K562 (cell line): ENCODE data around the gene SERINC5. TPM values are rescaled to one million over a fixed set of nuclear protein-coding genes. Genes with fewer than 3 reads are reported as not detected.

Experiments used
- CBFA2T2 ChIP-seq: fragments of 450-650 bp; conservative IDR thresholded peaks from 2 replicates; pipeline ENCODE4 v1.6.1; 2017; ENCODE audit warnings: mild to moderate bottlenecking
- CC2D1A ChIP-seq: fragments of 450-650 bp; IDR thresholded peaks from 2 replicates; pipeline ENCODE4 v1.6.1; 2017; ENCODE audit warnings: mild to moderate bottlenecking
- CHD1 ChIP-seq: fragments of 200-600 bp; sonication (generic); IDR thresholded peaks from one replicate; pipeline ENCODE4 v1.6.1; 2012; ENCODE audit warnings: mild to moderate bottlenecking, moderate library complexity, low read length, inconsistent platforms
- CHD2 ChIP-seq: IDR thresholded peaks from 2 replicates; pipeline ENCODE4 v1.6.1; 2011; ENCODE audit warnings: low read depth, low read length
- DPF2 ChIP-seq: fragments of 450-650 bp; IDR thresholded peaks from 2 replicates; pipeline ENCODE4 v1.6.1; 2016
- E2F1 ChIP-seq: sonication (generic); formaldehyde crosslinking; IDR thresholded peaks from 2 replicates; pipeline ENCODE4 v1.8.1; 2023; ENCODE audit warnings: mild to moderate bottlenecking, missing genetic modification reagents, moderate library complexity
- E2F6 ChIP-seq, 2 experiments: IDR thresholded peaks; 2 replicates each; pipeline ENCODE4 v1.6.1; 2011; ENCODE audit warnings: borderline replicate concordance in 1 of 2, control low read depth in 1 of 2, low read depth in 1 of 2, low read length in 1 of 2, mild to moderate bottlenecking in 1 of 2, mixed read lengths in 1 of 2, moderate library complexity in 1 of 2; ENCODE audit not compliant: insufficient read depth in 1 of 2, insufficient read length in 1 of 2, poor library complexity in 1 of 2, severe bottlenecking in 1 of 2; ENCODE audit errors: extremely low read depth in 1 of 2
- HDAC3 ChIP-seq: fragments of 450-650 bp; IDR thresholded peaks from 2 replicates; pipeline ENCODE4 v1.6.1; 2018; ENCODE audit warnings: borderline replicate concordance, mild to moderate bottlenecking, moderate library complexity; ENCODE audit not compliant: partially characterized antibody
- KHSRP ChIP-seq: fragments of 450-650 bp; IDR thresholded peaks from 2 replicates; pipeline ENCODE4 v1.6.1; 2017
- KLF16 ChIP-seq: IDR thresholded peaks from 2 replicates; pipeline ENCODE4 v1.6.1; 2016; ENCODE audit warnings: antibody characterized with exemption
- MYC ChIP-seq, 2 experiments: fragments of 250-450 bp in 1 of 2; sonication (Bioruptor Pico) in 1 of 2; IDR thresholded peaks; 2 replicates each; pipeline versions ENCODE4 v1.5.1 to v1.6.1; 2012 to 2021; ENCODE audit warnings: low read depth in 2 of 2, borderline replicate concordance in 1 of 2, improper control_type of control experiment in 1 of 2, low read length in 1 of 2, mild to moderate bottlenecking in 1 of 2, moderate library complexity in 1 of 2
- NFIC ChIP-seq: fragments of 450-650 bp; IDR thresholded peaks from 2 replicates; pipeline ENCODE4 v1.6.1; 2017; ENCODE audit warnings: mild to moderate bottlenecking, inconsistent platforms
- NR3C1 ChIP-seq: sonication (generic); formaldehyde crosslinking; IDR thresholded peaks from 2 replicates; pipeline ENCODE4 v1.8.1; 2022; ENCODE audit warnings: missing genetic modification reagents
- PML ChIP-seq: IDR thresholded peaks from 2 replicates; pipeline ENCODE4 v1.6.1; 2012; ENCODE audit warnings: low read length, inconsistent platforms
- PRPF4 ChIP-seq: fragments of 200-400 bp; formaldehyde crosslinking; IDR thresholded peaks from one replicate; pipeline ENCODE4 v1.6.1; 2017; ENCODE audit warnings: low read length, low read depth, mild to moderate bottlenecking; ENCODE audit not compliant: insufficient read depth, poor library complexity, severe bottlenecking
- RAD51 ChIP-seq: fragments of 450-650 bp; IDR thresholded peaks from 2 replicates; pipeline ENCODE4 v1.7.1; 2016; ENCODE audit warnings: low read depth, mild to moderate bottlenecking, borderline replicate concordance
- SOX6 ChIP-seq: fragments of 450-650 bp; IDR thresholded peaks from 2 replicates; pipeline ENCODE4 v1.6.1; 2014; ENCODE audit warnings: mild to moderate bottlenecking
- TAL1 ChIP-seq: fragments of 450-650 bp; IDR thresholded peaks from 2 replicates; pipeline ENCODE4 v1.6.1; 2016; ENCODE audit warnings: mild to moderate bottlenecking
- TBL1XR1 ChIP-seq, 2 experiments: IDR thresholded peaks; 2 replicates each; pipeline ENCODE4 v1.6.1; 2012; ENCODE audit warnings: improper control_type of control experiment in 2 of 2, low read length in 2 of 2, mild to moderate bottlenecking in 1 of 2
- TEAD1 ChIP-seq, 2 experiments: fragments of 450-650 bp in 1 of 2; sonication (generic) in 1 of 2; formaldehyde crosslinking; IDR thresholded peaks; 2 replicates each; pipeline versions ENCODE4 v1.4.0 to v1.8.0; 2020 to 2022; ENCODE audit warnings: mild to moderate bottlenecking in 2 of 2, missing genetic modification reagents in 1 of 2
- TRIM24 ChIP-seq, 2 experiments: fragments of 450-650 bp; IDR thresholded peaks; 2 replicates each; pipeline ENCODE4 v1.6.1; 2016
- ZNF134 ChIP-seq: fragments of 250-450 bp; sonication (Bioruptor Pico); conservative IDR thresholded peaks from 2 replicates; pipeline ENCODE4 v1.4.0; 2020
- ZNF699 ChIP-seq: fragments of 250-450 bp; sonication (Bioruptor Pico); IDR thresholded peaks from 2 replicates; pipeline ENCODE4 v1.8.0; 2021; ENCODE audit warnings: mild to moderate bottlenecking, moderate library complexity; ENCODE audit not compliant: insufficient replicate concordance
- polyA plus RNA-seq, 8 experiments: library from polyadenylated mRNA; depleted of rRNA in 4 of 8; stranded (reverse) in 5 of 8; unstranded in 3 of 8; fragments of >200 nt; fragmentation: Nextera tagmentation in 2 of 8; fragmentation: Illumina TruSeq in 1 of 8; extraction: Ambion mirVana in 2 of 8; extraction: Trizol in 1 of 8; gene quantifications; 2 replicates each; pipeline versions ENCODE4 v1.2.1 to v1.2.3, GENCODE V29; 2011 to 2014; ENCODE audit warnings: inconsistent platforms in 1 of 8, missing spikeins in 1 of 8
- total RNA-seq, 7 experiments: library from RNA; depleted of rRNA in 6 of 7; stranded (reverse); fragments of >200 nt in 6 of 7; fragmentation: Illumina TruSeq in 2 of 7; extraction: Trizol in 2 of 7; gene quantifications; 2 replicates each; pipeline versions ENCODE4 v1.2.1 to v1.2.3, GENCODE V29; 2011 to 2021; ENCODE audit warnings: low replicate concordance in 1 of 7
- TF ChIP-seq, protein P1 (sequence below), 3 experiments: fragments of 200-800 bp in 1 of 3; fragments of 250-450 bp in 1 of 3; fragments of 450-650 bp in 1 of 3; sonication (Bioruptor Pico) in 1 of 3; sonication (Bioruptor generic) in 1 of 3; formaldehyde crosslinking in 1 of 3; IDR thresholded peaks; 2 replicates each; pipeline versions ENCODE4 v1.6.1 to v1.8.0; 2016 to 2022; ENCODE audit warnings: mild to moderate bottlenecking in 2 of 3, missing genetic modification characterization in 2 of 3, missing compliant biosample characterization in 1 of 3, moderate library complexity in 1 of 3

Gene SERINC5
- total and polyA plus RNA-seq, 9 of the 15 experiments (the other 6 are each of a cell fraction or from before 2014, with no cell fraction given) = 1.4 to 7.9 (median 3.7) TPM

GRCh38 chr5:80078921-80079320 lies 176.9 kb downstream of the SERINC5 start (continued):
- TF ChIP-seq, protein P1, sequence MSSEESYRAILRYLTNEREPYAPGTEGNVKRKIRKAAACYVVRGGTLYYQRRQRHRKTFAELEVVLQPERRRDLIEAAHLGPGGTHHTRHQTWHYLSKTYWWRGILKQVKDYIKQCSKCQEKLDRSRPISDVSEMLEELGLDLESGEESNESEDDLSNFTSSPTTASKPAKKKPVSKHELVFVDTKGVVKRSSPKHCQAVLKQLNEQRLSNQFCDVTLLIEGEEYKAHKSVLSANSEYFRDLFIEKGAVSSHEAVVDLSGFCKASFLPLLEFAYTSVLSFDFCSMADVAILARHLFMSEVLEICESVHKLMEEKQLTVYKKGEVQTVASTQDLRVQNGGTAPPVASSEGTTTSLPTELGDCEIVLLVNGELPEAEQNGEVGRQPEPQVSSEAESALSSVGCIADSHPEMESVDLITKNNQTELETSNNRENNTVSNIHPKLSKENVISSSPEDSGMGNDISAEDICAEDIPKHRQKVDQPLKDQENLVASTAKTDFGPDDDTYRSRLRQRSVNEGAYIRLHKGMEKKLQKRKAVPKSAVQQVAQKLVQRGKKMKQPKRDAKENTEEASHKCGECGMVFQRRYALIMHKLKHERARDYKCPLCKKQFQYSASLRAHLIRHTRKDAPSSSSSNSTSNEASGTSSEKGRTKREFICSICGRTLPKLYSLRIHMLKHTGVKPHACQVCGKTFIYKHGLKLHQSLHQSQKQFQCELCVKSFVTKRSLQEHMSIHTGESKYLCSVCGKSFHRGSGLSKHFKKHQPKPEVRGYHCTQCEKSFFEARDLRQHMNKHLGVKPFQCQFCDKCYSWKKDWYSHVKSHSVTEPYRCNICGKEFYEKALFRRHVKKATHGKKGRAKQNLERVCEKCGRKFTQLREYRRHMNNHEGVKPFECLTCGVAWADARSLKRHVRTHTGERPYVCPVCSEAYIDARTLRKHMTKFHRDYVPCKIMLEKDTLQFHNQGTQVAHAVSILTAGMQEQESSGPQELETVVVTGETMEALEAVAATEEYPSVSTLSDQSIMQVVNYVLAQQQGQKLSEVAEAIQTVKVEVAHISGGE (CRISPR knock-in tag; IDR thresholded peaks at IDR 0.05) = 0 out of 6 replicates have a peak, but pooled peaks of 1 of the 3 experiments have one; percentile 29
- peak; percentile 80 for TF ChIP-seq CBFA2T2
- TF ChIP-seq KLF16 = peak; percentile 76
- TF ChIP-seq TBL1XR1 (IDR thresholded peaks at IDR 0.05; ENCODE audit: low read length in 2 of 2) = 0 out of 4 replicates have a peak, but pooled peaks of 1 of the 2 experiments have one; percentile 47
- 0 out of 2 replicates have a peak, but pooled peaks have one; percentile 38 for TF ChIP-seq PML
- peak; percentile 92 for TF ChIP-seq SOX6
- TF ChIP-seq KHSRP = no peak
- TF ChIP-seq NR3C1 (CRISPR knock-in tag) = no peak
- TF ChIP-seq TEAD1 (CRISPR knock-in tag; IDR thresholded peaks at IDR 0.05) = 0 out of 4 replicates have a peak, but pooled peaks of 1 of the 2 experiments have one; percentile 40
- peak; percentile 37; the same call in 1 of the 2 replicates for TF ChIP-seq MYC (IDR thresholded peaks at IDR 0.05; ENCODE audit: low read depth, low read length)
- no peak for TF ChIP-seq MYC (CRISPR knock-in tag; IDR thresholded peaks at IDR 0.05; ENCODE audit: borderline replicate concordance, low read depth)
- TF ChIP-seq TRIM24 (IDR thresholded peaks at IDR 0.05) = 0 out of 4 replicates have a peak, but pooled peaks of 1 of the 2 experiments have one; percentile 49
- peak; percentile 78 for TF ChIP-seq DPF2
- TF ChIP-seq E2F6 (IDR thresholded peaks at IDR 0.05; ENCODE audit: borderline replicate concordance in 1 of 2, extremely low read depth in 1 of 2, insufficient read depth in 1 of 2, insufficient read length in 1 of 2, low read depth in 1 of 2, low read length in 1 of 2, poor library complexity in 1 of 2, severe bottlenecking in 1 of 2) = peak in 1 of 2 experiments; percentile 16
- no peak for TF ChIP-seq PRPF4
- no peak for TF ChIP-seq CHD1
- 0 out of 2 replicates have a peak, but pooled peaks have one; percentile 37 for TF ChIP-seq ZNF134 (CRISPR knock-in tag)
- peak; percentile 51 for TF ChIP-seq NFIC
- peak; percentile 86 for TF ChIP-seq TAL1
- TF ChIP-seq CC2D1A = no peak
- TF ChIP-seq HDAC3 = peak; percentile 46
- TF ChIP-seq E2F1 (CRISPR knock-in tag) = no peak
- no peak for TF ChIP-seq CHD2
- no peak for TF ChIP-seq RAD51
- TF ChIP-seq ZNF699 = no peak
